ENCODE measurements around the gene PCNT.

PCNT gene

GRCh38 chr21:46297338-46298271 lies 26.4 kb upstream of the PCNT start:
- H4K20me1 ChIP-seq (ENCODE audit: insufficient read depth, low read length), result no peaks in the 10 kb centered on the region
- peaks cover 3% of the 10 kb centered on the region for H3K36me3 ChIP-seq (replicated peaks; ENCODE audit: low read depth, low read length)
- H3K79me2 ChIP-seq (ENCODE audit: low read length), result no peaks in the 10 kb centered on the region
- no peak overlapping the region for H3K4me3 ChIP-seq (ENCODE audit: low read length)
- no peak overlapping the region for H3K9ac ChIP-seq (ENCODE audit: low read length)
- TF ChIP-seq CTCF (IDR thresholded peaks at IDR 0.05; ENCODE audit: low read depth, low read length), result no peak
- no peak for TF ChIP-seq EZH2phosphoT487 (IDR thresholded peaks at IDR 0.05; ENCODE audit: low read depth)
- no peak overlapping the region for H3K27ac ChIP-seq (ENCODE audit: low read length)
- no peak overlapping the region for H3K4me2 ChIP-seq (ENCODE audit: low read length)
- H3K9me3 ChIP-seq (ENCODE audit: insufficient read depth, low read length), result no peaks in the 10 kb centered on the region
- H3K4me1 ChIP-seq (ENCODE audit: low read length), result no peaks in the 10 kb centered on the region
- no peaks in the 10 kb centered on the region for H3K27me3 ChIP-seq (ENCODE audit: low read depth, low read length)
- H2AFZ ChIP-seq (ENCODE audit: low read depth, low read length), result no peak overlapping the region

GRCh38 chr21:46299167-46299566 lies 24.8 kb upstream of the PCNT start:
- no peak overlapping the region for H3K4me3 ChIP-seq (ENCODE audit: low read length)
- H3K27me3 ChIP-seq (ENCODE audit: low read depth, low read length), result no peaks in the 10 kb centered on the region
- TF ChIP-seq EZH2phosphoT487 (IDR thresholded peaks at IDR 0.05; ENCODE audit: low read depth) (no peak), CTCF (IDR thresholded peaks at IDR 0.05; ENCODE audit: low read depth, low read length) (no peak)
- peaks cover 3% of the 10 kb centered on the region for H3K36me3 ChIP-seq (replicated peaks; ENCODE audit: low read depth, low read length)
- no peak overlapping the region for H3K9ac ChIP-seq (ENCODE audit: low read length)
- H3K4me1 ChIP-seq (ENCODE audit: low read length), result no peaks in the 10 kb centered on the region
- H3K4me2 ChIP-seq (ENCODE audit: low read length), result no peak overlapping the region
- H3K79me2 ChIP-seq (ENCODE audit: low read length), result no peaks in the 10 kb centered on the region
- no peaks in the 10 kb centered on the region for H4K20me1 ChIP-seq (ENCODE audit: insufficient read depth, low read length)
- H3K27ac ChIP-seq (ENCODE audit: low read length), result no peak overlapping the region
- H3K9me3 ChIP-seq (ENCODE audit: insufficient read depth, low read length), result no peaks in the 10 kb centered on the region
- no peak overlapping the region for H2AFZ ChIP-seq (ENCODE audit: low read depth, low read length)

- H3K9me3 ChIP-seq (ENCODE audit: insufficient read depth, low read length), result no peaks in the 10 kb centered on the region
- no peak for TF ChIP-seq CTCF (IDR thresholded peaks at IDR 0.05; ENCODE audit: low read depth, low read length)
- TF ChIP-seq EZH2phosphoT487 (IDR thresholded peaks at IDR 0.05; ENCODE audit: low read depth), result no peak
- no peak overlapping the region for H3K4me2 ChIP-seq (ENCODE audit: low read length)
- no peak overlapping the region for H3K9ac ChIP-seq (ENCODE audit: low read length)
- H3K4me1 ChIP-seq (ENCODE audit: low read length), result no peaks in the 10 kb centered on the region
- no peaks in the 10 kb centered on the region for H3K79me2 ChIP-seq (ENCODE audit: low read length)
- no peaks in the 10 kb centered on the region for H3K27me3 ChIP-seq (ENCODE audit: low read depth, low read length)
- no peak overlapping the region for H2AFZ ChIP-seq (ENCODE audit: low read depth, low read length)
- H3K4me3 ChIP-seq (ENCODE audit: low read length), result no peak overlapping the region
- H3K36me3 ChIP-seq (replicated peaks; ENCODE audit: low read depth, low read length), result peaks cover 7% of the 10 kb centered on the region
- H4K20me1 ChIP-seq (ENCODE audit: insufficient read depth, low read length), result no peaks in the 10 kb centered on the region
- no peak overlapping the region for H3K27ac ChIP-seq (ENCODE audit: low read length)
These were observed 22.2 kb upstream of the PCNT start for GRCh38 chr21:46301759-46302158.

- Histone ChIP-seq H3K27me3 (ENCODE audit: low read depth, low read length) (no peaks in the 10 kb centered on the region), H3K4me1 (ENCODE audit: low read length) (no peaks in the 10 kb centered on the region), H3K4me3 (ENCODE audit: low read length) (no peak overlapping the region), H3K9ac (ENCODE audit: low read length) (no peak overlapping the region), H3K27ac (ENCODE audit: low read length) (no peak overlapping the region), H3K36me3 (replicated peaks; ENCODE audit: low read depth, low read length) (peaks cover 4% of the 10 kb centered on the region), H3K9me3 (ENCODE audit: insufficient read depth, low read length) (no peaks in the 10 kb centered on the region), H2AFZ (ENCODE audit: low read depth, low read length) (no peak overlapping the region), H4K20me1 (ENCODE audit: insufficient read depth, low read length) (no peaks in the 10 kb centered on the region), H3K4me2 (ENCODE audit: low read length) (no peak overlapping the region), H3K79me2 (ENCODE audit: low read length) (no peaks in the 10 kb centered on the region)
- TF ChIP-seq EZH2phosphoT487 (IDR thresholded peaks at IDR 0.05; ENCODE audit: low read depth), result no peak
- no peak for TF ChIP-seq CTCF (IDR thresholded peaks at IDR 0.05; ENCODE audit: low read depth, low read length)
These were observed 19.5 kb upstream of the PCNT start for GRCh38 chr21:46304437-46304836.

Data from OCI-LY3 (cell line).